Fibroblast of villous mesenchyme (primary cell): ENCODE results near the gene MAFF. TPM values are rescaled to one million over a fixed set of nuclear protein-coding genes. Genes with fewer than 3 reads are reported as not detected.

ENCODE experiments used
- DNase-seq: peaks from one replicate; pipeline ENCODE4 v3.0.0-alpha.2; 2010; ENCODE audit warnings: low read depth
- H3K4me3 ChIP-seq: 2 replicates; pipeline ENCODE4 v1.5.1; 2011; ENCODE audit warnings: low read depth, mild to moderate bottlenecking, low read length
- CTCF ChIP-seq: IDR thresholded peaks from 2 replicates; pipeline ENCODE4 v1.5.1; 2012; ENCODE audit warnings: low read depth, mild to moderate bottlenecking, low read length; ENCODE audit not compliant: insufficient read depth
- total RNA-seq: library from RNA; depleted of rRNA; stranded (reverse); fragments of >200 nt; gene quantifications from 2 replicates; pipeline ENCODE4 v1.2.3, GENCODE V29; 2012

The MAFF gene
- total RNA-seq, 1 donor: 19.4 TPM

- no peak for DNase-seq
- no peak for TF ChIP-seq CTCF
- no peak overlapping the region for H3K4me3 ChIP-seq
Measured at GRCh38 chr22:38235240-38235850, 33.6 kb downstream of the MAFF start.

DNA sequence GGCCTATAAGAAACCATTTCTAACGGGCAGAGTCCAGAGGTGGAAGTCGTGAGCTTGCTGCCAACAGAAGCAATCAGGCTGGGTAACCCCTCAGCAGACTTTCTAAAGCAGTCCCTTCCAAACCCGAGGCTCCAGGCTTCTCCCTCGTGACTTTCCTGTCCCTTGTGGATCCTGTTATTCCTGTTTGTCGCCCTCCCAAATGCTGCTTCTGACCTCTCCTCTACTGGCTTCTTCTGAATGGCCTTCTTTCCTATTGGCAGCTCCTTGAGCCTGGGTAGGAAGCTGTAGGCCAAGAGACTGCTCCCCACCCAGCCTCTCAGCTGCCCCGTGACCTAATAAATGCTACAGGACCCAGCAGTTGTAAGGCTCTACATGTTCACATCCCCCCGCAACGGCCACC is 35.0 kb downstream of the MAFF start:
- no peak for TF ChIP-seq CTCF
- no peak for DNase-seq
- H3K4me3 ChIP-seq: no peak overlapping the region

GRCh38 chr22:38238519-38239071 is 36.8 kb downstream of the MAFF start:
- no peak for TF ChIP-seq CTCF
- DNase-seq: no peak

DNA sequence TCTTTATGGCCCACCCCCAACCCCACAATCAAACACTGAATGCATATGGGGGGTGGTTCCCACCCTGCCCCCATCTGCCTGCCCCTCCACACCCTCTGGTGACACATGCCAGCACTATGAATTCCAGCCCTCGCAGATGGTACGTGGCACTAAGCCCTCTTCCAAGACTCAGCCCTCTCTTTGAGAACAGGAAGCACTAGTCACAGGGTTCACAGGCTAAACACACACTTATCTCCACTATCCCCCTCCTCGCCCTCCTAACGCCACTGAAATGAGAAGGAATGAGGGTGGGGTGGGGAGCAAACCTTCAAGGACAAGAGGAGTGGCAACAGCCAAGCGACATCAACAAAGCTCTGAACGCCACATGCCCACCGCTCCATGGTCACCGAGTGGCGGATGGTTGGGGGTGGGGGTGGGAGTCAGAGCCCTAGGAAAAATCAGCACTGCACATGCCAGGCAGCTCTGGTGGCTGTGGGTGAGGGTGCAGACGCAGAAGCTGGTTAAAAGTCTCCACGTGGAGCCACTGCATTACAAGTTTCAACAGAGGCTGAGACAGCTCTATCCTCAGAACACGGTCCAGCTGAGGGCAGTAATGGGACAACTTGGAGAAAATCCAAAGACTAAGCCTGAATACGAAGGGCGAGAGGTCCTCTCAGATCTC is 37.4 kb downstream of the MAFF start:
- TF ChIP-seq CTCF: peak; percentile 31
- DNase-seq: peak; percentile 94
- H3K4me3 ChIP-seq: no peak overlapping the region

More at GRCh38 chr22:38238519-38239071, 36.8 kb downstream of the MAFF start:
- no peak overlapping the region for H3K4me3 ChIP-seq

DNA sequence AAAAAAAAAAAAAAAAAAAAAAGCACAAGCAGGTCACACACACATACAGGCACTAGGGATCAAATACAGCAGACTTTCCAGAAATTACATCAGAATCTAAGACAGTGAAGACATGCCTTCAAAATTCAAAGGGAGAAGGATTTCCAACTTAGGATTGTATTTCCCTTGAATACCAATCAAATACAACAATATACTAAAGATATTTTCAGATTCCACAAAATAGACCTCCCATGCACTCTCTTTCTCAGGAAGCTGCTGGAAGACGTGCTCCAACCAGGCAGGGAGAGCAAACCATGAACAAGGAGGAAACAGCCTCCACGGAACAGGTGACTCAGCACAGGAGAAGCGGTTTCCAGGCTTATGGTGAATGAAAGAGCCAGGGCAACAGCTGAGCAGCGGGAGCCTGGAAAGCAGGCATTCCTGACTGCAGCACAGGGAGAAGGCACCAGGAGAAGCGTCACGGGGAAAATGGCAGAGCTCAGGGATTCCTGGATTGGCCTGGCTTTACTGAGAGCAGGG is 39.0 kb downstream of the MAFF start:
- no peak for TF ChIP-seq CTCF
- peak; percentile 87 for DNase-seq
- H3K4me3 ChIP-seq: no peak overlapping the region

DNA sequence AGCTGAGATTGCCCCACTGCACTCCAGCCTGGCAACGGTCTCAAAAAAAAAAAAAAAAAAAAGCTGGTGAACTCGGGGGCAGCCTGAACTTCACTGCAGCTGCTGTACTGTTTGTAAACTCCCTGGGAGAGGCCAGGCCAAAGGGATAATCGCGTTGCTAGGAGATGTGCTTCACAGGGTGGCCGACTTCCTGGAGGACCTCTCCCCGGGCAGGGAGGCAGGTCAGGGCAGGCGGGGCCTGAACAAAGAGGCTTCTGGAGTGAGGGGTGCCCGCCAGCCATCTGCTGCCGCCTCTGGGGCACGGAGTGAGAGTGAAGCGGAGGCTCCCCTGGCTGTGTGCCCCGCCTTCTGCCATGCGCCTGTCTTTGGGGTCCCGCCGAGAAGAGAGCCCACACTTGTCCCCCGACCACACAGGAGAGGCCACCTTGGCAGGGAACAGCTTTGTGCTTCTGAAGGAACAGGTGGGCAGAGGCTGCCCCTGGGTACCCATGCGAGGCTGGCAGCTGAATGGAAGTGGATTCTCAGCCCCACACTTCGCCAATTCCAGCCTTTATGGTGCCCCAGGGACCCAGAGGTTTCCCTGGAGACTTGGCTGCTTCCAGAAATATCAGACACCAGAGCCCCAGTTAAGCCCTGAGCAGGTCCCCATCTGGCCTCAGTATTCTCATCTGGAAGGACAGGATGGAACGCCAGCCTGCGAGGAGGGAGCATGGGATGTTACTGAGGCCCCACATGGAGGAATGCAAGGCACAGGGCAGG is 41.4 kb downstream of the MAFF start:
- TF ChIP-seq CTCF: no peak
- DNase-seq: peak; percentile 96
- no peak overlapping the region for H3K4me3 ChIP-seq
